HCT116 (cell line): ENCODE results near the gene YIPF3. TPM values are rescaled to one million over a fixed set of nuclear protein-coding genes. Genes with fewer than 3 reads are reported as not detected.

Experiments
- ATAC-seq: fragments of 200-7000 bp; cut with Tn5 transposase; 2 replicates; pipeline ENCODE4 v1.9.1; 2020; ENCODE audit warnings: mild to moderate bottlenecking, moderate library complexity
- BruUV-seq: library from RNA; stranded (reverse); fragments of 400-500 nt; replicated peaks from 2 replicates; lab custom pipeline; 2021; lab: Mats Ljungman, UMichigan
- CTCF ChIA-PET: fragments of 300-600 bp; sonication (Branson Sonifier 250); formaldehyde crosslinking; loops from one replicate; lab custom pipeline; 2021; ENCODE audit warnings: antibody characterized with exemption; lab: Charles Lee
- POLR2A ChIA-PET: fragments of 300-600, 350-600 bp; sonication (Branson Sonifier 250); formaldehyde crosslinking; loops from one replicate; lab custom pipeline; 2021; ENCODE audit warnings: antibody characterized with exemption; lab: Charles Lee
- RAD21 ChIA-PET, 2 experiments: fragments of 300-600 bp; sonication (Branson Sonifier 250); formaldehyde crosslinking; loops; one replicate each; lab custom pipeline; 2023; ENCODE audit warnings: low total read pairs in 2 of 2; ENCODE audit not compliant: uncharacterized antibody in 2 of 2, unreplicated experiment in 2 of 2, low non-redundant PET in 1 of 2; lab: Charles Lee
- DNase-seq: peaks from one replicate; pipeline ENCODE4 v3.0.0-alpha.2; 2010; ENCODE audit warnings: low read depth, low spot score
- H2AFZ ChIP-seq: fragments of 200-600 bp; shearing (Covaris generic), sonication (generic); 2 replicates; pipeline ENCODE4 v1.6.1; 2017; ENCODE audit warnings: low read depth, mixed run types, mixed read lengths, antibody characterized with exemption, low read length; ENCODE audit not compliant: poor library complexity, severe bottlenecking
- H3K27ac ChIP-seq: 2 replicates; pipeline ENCODE4 v1.5.1; 2012; ENCODE audit warnings: low read depth, low read length
- H3K27me3 ChIP-seq: fragments of 200-600 bp; sonication (generic); 2 replicates; pipeline ENCODE4 v1.6.1; 2016; ENCODE audit warnings: mixed run types, low read length, mixed read lengths; ENCODE audit not compliant: insufficient read depth
- H3K36me3 ChIP-seq, 2 experiments: fragments of 200-500 bp in 1 of 2; fragments of 200-600 bp in 1 of 2; sonication (Bioruptor generic) in 1 of 2; sonication (generic) in 1 of 2; 2 replicates each; pipeline versions ENCODE4 v1.5.1 to v1.6.1; 2014 to 2016; ENCODE audit warnings: low read length in 2 of 2, inconsistent platforms in 1 of 2, mixed read lengths in 1 of 2, mixed run types in 1 of 2; ENCODE audit not compliant: insufficient read depth in 2 of 2, control insufficient read depth in 1 of 2
- H3K4me1 ChIP-seq, 2 experiments: fragments of 200-600 bp in 1 of 2; sonication (generic) in 1 of 2; 2 replicates each; pipeline versions ENCODE4 v1.5.1 to v1.6.1; 2012 to 2017; ENCODE audit warnings: low read length in 2 of 2, inconsistent platforms in 1 of 2, mild to moderate bottlenecking in 1 of 2, mixed read lengths in 1 of 2, mixed run types in 1 of 2, moderate library complexity in 1 of 2; ENCODE audit not compliant: insufficient read depth in 2 of 2, control insufficient read depth in 1 of 2
- H3K4me2 ChIP-seq: fragments of 200-600 bp; sonication (generic); 2 replicates; pipeline ENCODE4 v1.6.1; 2017; ENCODE audit warnings: mixed run types, low read length, mixed read lengths
- H3K4me3 ChIP-seq, 2 experiments: fragments of 200-600 bp in 1 of 2; sonication (generic) in 1 of 2; replicated peaks in 1 of 2; 2 replicates each; pipeline ENCODE4 v1.5.1; 2011 to 2016; ENCODE audit warnings: low read length in 2 of 2, control low read depth in 1 of 2, low read depth in 1 of 2, mild to moderate bottlenecking in 1 of 2, mixed read lengths in 1 of 2, mixed run types in 1 of 2
- H3K79me2 ChIP-seq: fragments of 200-600 bp; sonication (generic); 2 replicates; pipeline ENCODE4 v1.6.1; 2017; ENCODE audit warnings: mild to moderate bottlenecking, mixed run types, low read length, moderate library complexity, mixed read lengths; ENCODE audit not compliant: insufficient read depth
- H3K9ac ChIP-seq: fragments of 200-600 bp; sonication (generic); 2 replicates; pipeline ENCODE4 v1.6.1; 2016; ENCODE audit warnings: low read length, mixed read lengths
- H3K9me2 ChIP-seq: fragments of 200-600 bp; sonication (generic), shearing (Covaris generic); 2 replicates; pipeline ENCODE4 v1.6.1; 2017; ENCODE audit warnings: mixed run types, mild to moderate bottlenecking, moderate library complexity; ENCODE audit not compliant: insufficient read depth
- H3K9me3 ChIP-seq, 2 experiments: fragments of 200-500 bp in 1 of 2; fragments of 200-600 bp in 1 of 2; sonication (Bioruptor generic) in 1 of 2; sonication (generic) in 1 of 2; 2 replicates each; pipeline ENCODE4 v1.6.1; 2014 to 2017; ENCODE audit warnings: low read length in 2 of 2, mixed read lengths in 2 of 2, inconsistent platforms in 1 of 2, low read depth in 1 of 2, mild to moderate bottlenecking in 1 of 2, mixed run types in 1 of 2, moderate library complexity in 1 of 2; ENCODE audit not compliant: control insufficient read depth in 1 of 2, insufficient read depth in 1 of 2
- H4K20me1 ChIP-seq: fragments of 200-600 bp; sonication (generic), shearing (Covaris generic); 2 replicates; pipeline ENCODE4 v1.6.1; 2017; ENCODE audit warnings: mixed run types, mild to moderate bottlenecking, moderate library complexity; ENCODE audit not compliant: insufficient read depth
- EGR1 ChIP-seq: IDR thresholded peaks from 2 replicates; pipeline ENCODE4 v1.6.1; 2012; ENCODE audit warnings: low read depth
- EZH2 ChIP-seq: fragments of 200-600 bp; sonication (generic); IDR thresholded peaks from 2 replicates; pipeline ENCODE4 v1.6.1; 2017; ENCODE audit warnings: antibody characterized with exemption, mixed run types
- EZH2phosphoT487 ChIP-seq: fragments of 200-600 bp; IDR thresholded peaks from 2 replicates; pipeline ENCODE4 v1.6.1; 2018; ENCODE audit warnings: antibody characterized with exemption, borderline replicate concordance
- POLR2A ChIP-seq: IDR thresholded peaks from 2 replicates; pipeline ENCODE4 v1.7.0; 2011; ENCODE audit warnings: borderline replicate concordance; ENCODE audit not compliant: insufficient read depth, insufficient read length; ENCODE audit errors: extremely low read depth
- POLR2AphosphoS5 ChIP-seq: IDR thresholded peaks from 2 replicates; pipeline ENCODE4 v1.6.1; 2011; ENCODE audit warnings: mild to moderate bottlenecking, low read depth, low read length, moderate library complexity
- RAD21 ChIP-seq: IDR thresholded peaks from 2 replicates; pipeline ENCODE4 v1.6.1; 2012; ENCODE audit warnings: low read depth, mild to moderate bottlenecking
- SP1 ChIP-seq: IDR thresholded peaks from 2 replicates; pipeline ENCODE4 v1.6.1; 2012; ENCODE audit warnings: low read depth
- SRF ChIP-seq: IDR thresholded peaks from 2 replicates; pipeline ENCODE4 v1.6.1; 2012; ENCODE audit warnings: low read depth
- ZNF274 ChIP-seq: fragments of 200-500 bp; sonication (Bioruptor generic); IDR thresholded peaks from 2 replicates; pipeline ENCODE4 v1.6.1; 2014; ENCODE audit warnings: mild to moderate bottlenecking, low read depth, low read length, inconsistent platforms
- intact Hi-C: fragments of 100-400 bp; cut with micrococcal nuclease; formaldehyde crosslinking; loops from 2 replicates; pipeline ENCODE4 v1.10.0; 2022
- total RNA-seq: library from RNA; stranded (reverse); gene quantifications from one replicate; pipeline ENCODE4 v1.2.1, GENCODE V29; 2021; ENCODE audit not compliant: unreplicated experiment
- TF ChIP-seq, protein P1 (sequence below), 3 experiments: fragments of 200-600 bp in 1 of 3; sonication (generic) in 1 of 3; IDR thresholded peaks in 2 of 3; conservative IDR thresholded peaks in 1 of 3; 2 replicates each; pipeline ENCODE4 v1.5.1; 2012 to 2017; ENCODE audit warnings: low read depth in 2 of 3, low read length in 2 of 3, antibody characterized with exemption in 1 of 3, borderline replicate concordance in 1 of 3, control low read depth in 1 of 3, mild to moderate bottlenecking in 1 of 3, mixed read lengths in 1 of 3, mixed run types in 1 of 3, moderate library complexity in 1 of 3; ENCODE audit not compliant: insufficient read depth in 1 of 3

Gene YIPF3
- total RNA-seq, 1 experiment from 2014 or later = 84.5 TPM

DNA sequence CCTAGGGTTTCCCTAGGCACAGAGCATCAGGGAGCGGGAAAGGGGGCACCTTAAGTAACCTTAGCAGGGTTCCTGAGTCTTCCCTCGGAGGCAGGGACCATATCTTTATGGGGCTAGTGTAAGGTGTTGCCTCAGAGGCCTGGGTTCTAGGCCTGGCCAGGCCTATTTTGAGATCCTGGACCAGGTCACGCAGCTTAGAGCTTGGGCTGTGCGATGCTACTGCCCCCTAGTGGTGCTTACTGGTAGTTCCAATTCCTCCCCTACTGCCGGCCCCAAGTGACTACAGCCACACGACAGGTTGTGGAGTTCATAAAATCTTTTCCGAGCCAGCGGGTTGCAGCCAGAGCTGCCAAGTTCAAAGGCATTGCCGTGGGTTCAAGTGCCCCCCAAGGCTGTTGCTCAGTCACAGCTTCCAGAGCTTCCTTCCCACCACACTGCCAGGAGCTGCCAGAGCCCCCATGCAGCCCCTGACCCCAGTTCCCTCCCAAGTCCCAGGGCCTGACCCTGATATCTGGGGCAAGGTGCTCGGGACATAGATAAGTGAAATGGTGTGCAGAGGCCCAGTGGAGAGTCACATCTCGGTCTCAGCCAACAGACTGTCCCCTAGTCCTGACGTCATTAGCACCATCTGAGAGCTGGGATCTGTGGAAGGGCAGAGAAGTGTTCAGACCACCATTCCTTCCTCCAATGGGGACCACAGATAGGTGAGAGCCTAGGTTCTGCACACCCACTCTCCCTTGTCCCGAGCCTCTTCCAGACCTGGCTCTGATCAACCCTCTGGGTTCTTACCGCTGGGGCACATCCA lies 9.9 kb downstream of the YIPF3 start:
- Histone ChIP-seq H3K27me3 (no peaks in the 10 kb centered on the region), H3K36me3 (peaks cover 11 to 15% of the 10 kb centered on the region in 2 experiments; a peak in 2 of 4 replicates), H3K4me1 (peaks cover 10 to 22% of the 10 kb centered on the region in 2 experiments; a peak in 3 of 4 replicates), H3K4me3 (no peak overlapping the region), H4K20me1 (no peaks in the 10 kb centered on the region), H3K27ac (no peak overlapping the region), H3K9me3 (no peaks in the 10 kb centered on the region), H3K9me2 (no peaks in the 10 kb centered on the region), H3K9ac (no peak overlapping the region)
- ChIA-PET CTCF (interaction anchor here (0.7 to 3.8 kb wide), 14 partner anchors 9 to 277 kb away, joined by 3 to 31 read pairs (median 4); partner anchors contain the start of genes DLK2, DNPH1, POLR1C and YIPF3), POLR2A (interaction anchor here (0.7 to 1.6 kb wide), 3 partner anchors 10 to 15 kb away, joined by 3 to 4 read pairs (median 3); partner anchors contain the start of genes POLR1C and YIPF3), RAD21 (interaction anchor here in 1 of 2 experiments (0.6 kb wide), 1 partner anchor 103 kb away, joined by 5 read pairs; no protein-coding TSS in a partner anchor)
- intact Hi-C loops = loop anchor here (1.0 to 10.0 kb wide), 4 partner anchors 52 to 278 kb away; partner anchors contain the start of genes DLK2, DNPH1 and ZNF318
- ATAC-seq = peak; percentile 73
- TF ChIP-seq EZH2 (no peak), POLR2A (no peak), EGR1 (no peak), SP1 (no peak), SRF (no peak), RAD21 (peak; percentile 91), EZH2phosphoT487 (no peak), ZNF274 (no peak), POLR2AphosphoS5 (peak; percentile 66)
- TF ChIP-seq, protein P1, sequence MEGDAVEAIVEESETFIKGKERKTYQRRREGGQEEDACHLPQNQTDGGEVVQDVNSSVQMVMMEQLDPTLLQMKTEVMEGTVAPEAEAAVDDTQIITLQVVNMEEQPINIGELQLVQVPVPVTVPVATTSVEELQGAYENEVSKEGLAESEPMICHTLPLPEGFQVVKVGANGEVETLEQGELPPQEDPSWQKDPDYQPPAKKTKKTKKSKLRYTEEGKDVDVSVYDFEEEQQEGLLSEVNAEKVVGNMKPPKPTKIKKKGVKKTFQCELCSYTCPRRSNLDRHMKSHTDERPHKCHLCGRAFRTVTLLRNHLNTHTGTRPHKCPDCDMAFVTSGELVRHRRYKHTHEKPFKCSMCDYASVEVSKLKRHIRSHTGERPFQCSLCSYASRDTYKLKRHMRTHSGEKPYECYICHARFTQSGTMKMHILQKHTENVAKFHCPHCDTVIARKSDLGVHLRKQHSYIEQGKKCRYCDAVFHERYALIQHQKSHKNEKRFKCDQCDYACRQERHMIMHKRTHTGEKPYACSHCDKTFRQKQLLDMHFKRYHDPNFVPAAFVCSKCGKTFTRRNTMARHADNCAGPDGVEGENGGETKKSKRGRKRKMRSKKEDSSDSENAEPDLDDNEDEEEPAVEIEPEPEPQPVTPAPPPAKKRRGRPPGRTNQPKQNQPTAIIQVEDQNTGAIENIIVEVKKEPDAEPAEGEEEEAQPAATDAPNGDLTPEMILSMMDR (IDR thresholded peaks at IDR 0.05 in 2 of 3, conservative IDR thresholded peaks at IDR 0.05 in 1 of 3; ENCODE audit: borderline replicate concordance in 1 of 3, insufficient read depth in 1 of 3, low read depth in 2 of 3, low read length in 2 of 3) = peak; percentile 87 to 95 (median 94)
- TF ChIP-seq, all 23 proteins: peak for 3
- Histone ChIP-seq H3K4me2 (0 out of 2 replicates have a peak overlapping the region, but pooled peaks have one; percentile 7), H2AFZ (no peak overlapping the region), H3K79me2 (no peaks in the 10 kb centered on the region)
- no TSS peak for BruUV-seq
- peak; percentile 75 for DNase-seq
